Sigmoid colon (tissue), 4 donors: Measurements from ENCODE around the gene GLIS2.

ENCODE experiments used
- CTCF ChIP-seq, 4 experiments: fragments of 450-650 bp in 3 of 4; fragments of 200-600 bp in 1 of 4; IDR thresholded peaks; one replicate each; pipeline ENCODE4 v1.5.1; 2016 to 2019; ENCODE audit warnings: antibody characterized with exemption in 4 of 4, mild to moderate bottlenecking in 3 of 4, moderate library complexity in 2 of 4
- EP300 ChIP-seq, 4 donors: sonication (generic); formaldehyde crosslinking; IDR thresholded peaks; one replicate each; pipeline ENCODE4 v1.6.1; 2017; ENCODE audit warnings: antibody characterized with exemption in 4 of 4
- POLR2A ChIP-seq, 2 donors: fragments of 450-650 bp; IDR thresholded peaks; one replicate each; pipeline ENCODE4 v1.6.1; 2016; ENCODE audit warnings: antibody characterized with exemption in 2 of 2, mild to moderate bottlenecking in 2 of 2, moderate library complexity in 2 of 2
- POLR2AphosphoS5 ChIP-seq, 4 donors: sonication (generic); formaldehyde crosslinking; IDR thresholded peaks; one replicate each; pipeline ENCODE4 v1.6.1; 2017; ENCODE audit warnings: antibody characterized with exemption in 4 of 4

- TF ChIP-seq CTCF (IDR thresholded peaks at IDR 0.05) = no peak
- no peak for TF ChIP-seq POLR2AphosphoS5 (IDR thresholded peaks at IDR 0.05)
- no peak for TF ChIP-seq POLR2A (IDR thresholded peaks at IDR 0.05)
- TF ChIP-seq EP300 (IDR thresholded peaks at IDR 0.05) = no peak
These were observed 7.4 kb downstream of the GLIS2 start for GRCh38 chr16:4323071-4323844.
